Measurements from ENCODE around the gene NEURL1. TPM values are rescaled to one million over a fixed set of nuclear protein-coding genes. Genes with fewer than 3 reads are reported as not detected.

NEURL1 gene
- total RNA-seq, 4 donors from 2014 or later, result 40.4 to 51.8 (median 45.8) TPM

- H3K36me3 ChIP-seq, result no peaks in the 10 kb centered on the region
- H3K27me3 ChIP-seq, result no peaks in the 10 kb centered on the region
- H3K4me1 ChIP-seq, result peaks cover 0 to 29% (median 2%) of the 10 kb centered on the region in 4 donors
- H3K27ac ChIP-seq, result no peak overlapping the region
- peak in 1 of 3 donors; percentile 35 for DNase-seq
- H3K4me3 ChIP-seq, result no peak overlapping the region
- H3K9me3 ChIP-seq, result no peaks in the 10 kb centered on the region
- TF ChIP-seq CTCF (IDR thresholded peaks at IDR 0.05) (no peak), POLR2A (IDR thresholded peaks at IDR 0.05) (no peak)
These were observed 17.6 kb downstream of the NEURL1 start for GRCh38 chr10:103510791-103511752.

GRCh38 chr10:103512166-103512565, 18.7 kb downstream of the NEURL1 start:
- peak overlapping the region in 2 of 4 donors; percentile 2 to 78 for H3K27ac ChIP-seq
- no peak for DNase-seq
- TF ChIP-seq CTCF (IDR thresholded peaks at IDR 0.05) (no peak), POLR2A (IDR thresholded peaks at IDR 0.05) (no peak)
- no peaks in the 10 kb centered on the region for H3K36me3 ChIP-seq
- no peaks in the 10 kb centered on the region for H3K27me3 ChIP-seq
- no peaks in the 10 kb centered on the region for H3K9me3 ChIP-seq
- no peak overlapping the region for H3K4me3 ChIP-seq
- H3K4me1 ChIP-seq, result peaks cover 0 to 29% (median 2%) of the 10 kb centered on the region in 4 donors

GRCh38 chr10:103512591-103513379, 19.3 kb downstream of the NEURL1 start:
- TF ChIP-seq POLR2A (IDR thresholded peaks at IDR 0.05), result no peak
- TF ChIP-seq CTCF (IDR thresholded peaks at IDR 0.05), result no peak
- no peak overlapping the region for H3K4me3 ChIP-seq
- H3K27me3 ChIP-seq, result no peaks in the 10 kb centered on the region
- no peaks in the 10 kb centered on the region for H3K36me3 ChIP-seq
- peaks cover 0 to 29% (median 2%) of the 10 kb centered on the region in 4 donors for H3K4me1 ChIP-seq
- no peaks in the 10 kb centered on the region for H3K9me3 ChIP-seq
- peak overlapping the region in 3 of 4 donors; percentile 2 to 78 (median 55) for H3K27ac ChIP-seq
- DNase-seq, result peak in 1 of 3 donors; percentile 48

- Histone ChIP-seq H3K4me3 (no peak overlapping the region), H3K4me1 (peaks cover 0 to 29% (median 2%) of the 10 kb centered on the region in 4 donors), H3K27me3 (no peaks in the 10 kb centered on the region), H3K27ac (peak overlapping the region in 3 of 4 donors; percentile 2 to 78 (median 55)), H3K9me3 (no peaks in the 10 kb centered on the region), H3K36me3 (no peaks in the 10 kb centered on the region)
- DNase-seq, result peak in 1 of 3 donors; percentile 39
- TF ChIP-seq POLR2A (IDR thresholded peaks at IDR 0.05) (no peak), CTCF (IDR thresholded peaks at IDR 0.05) (no peak)
These were observed 20.0 kb downstream of the NEURL1 start for GRCh38 chr10:103513380-103514060.

GRCh38 chr10:103514244-103514643, 20.7 kb downstream of the NEURL1 start:
- no peak for TF ChIP-seq CTCF (IDR thresholded peaks at IDR 0.05)
- no peak for TF ChIP-seq POLR2A (IDR thresholded peaks at IDR 0.05)
- H3K4me1 ChIP-seq, result peaks cover 0 to 29% (median 2%) of the 10 kb centered on the region in 4 donors
- H3K4me3 ChIP-seq, result no peak overlapping the region
- peak in 1 of 3 donors; percentile 45 for DNase-seq
- no peaks in the 10 kb centered on the region for H3K27me3 ChIP-seq
- no peaks in the 10 kb centered on the region for H3K36me3 ChIP-seq
- no peak overlapping the region for H3K27ac ChIP-seq
- no peaks in the 10 kb centered on the region for H3K9me3 ChIP-seq

All from Peyer's patch (tissue), 4 donors.